ENCODE measurements around the gene ABCG8.

- no peak for TF ChIP-seq EZH2 (IDR thresholded peaks at IDR 0.05; ENCODE audit: borderline replicate concordance, low read depth, low read length, severe bottlenecking)
- TF ChIP-seq CTCF (IDR thresholded peaks at IDR 0.05; ENCODE audit: extremely low read depth in 1 of 2, insufficient read depth in 1 of 2, low read depth in 1 of 2, low read length in 2 of 2) = no peak
- no peak for TF ChIP-seq FOS (IDR thresholded peaks at IDR 0.05; ENCODE audit: borderline replicate concordance, insufficient read depth, low read length)
- no peak for TF ChIP-seq POLR2AphosphoS5 (IDR thresholded peaks at IDR 0.05; ENCODE audit: insufficient read depth, low read depth, low read length)
Observed at GRCh38 chr2:43925431-43925830, 86.7 kb downstream of the ABCG8 start.
